Measurements from ENCODE around the gene KRTAP12-2.

KRTAP12-2 gene

GRCh38 chr21:44713130-44713529, 46.4 kb upstream of the KRTAP12-2 start:
- H3K9ac ChIP-seq (ENCODE audit: low read depth, low read length, poor library complexity, severe bottlenecking), result no peak overlapping the region
- TF ChIP-seq EZH2phosphoT487 (IDR thresholded peaks at IDR 0.05; ENCODE audit: borderline replicate concordance), result no peak
- TF ChIP-seq CTCF (conservative IDR thresholded peaks at IDR 0.05; ENCODE audit: low read length), result no peak
- no peaks in the 10 kb centered on the region for H4K20me1 ChIP-seq (ENCODE audit: insufficient read depth, low read length, poor library complexity, severe bottlenecking)
- no peaks in the 10 kb centered on the region for H3F3A ChIP-seq (ENCODE audit: low read depth)
- H3K27me3 ChIP-seq (ENCODE audit: insufficient read depth, low read length, poor library complexity, severe bottlenecking), result no peaks in the 10 kb centered on the region
- H3K9me3 ChIP-seq (ENCODE audit: insufficient read depth, low read depth, low read length), result no peaks in the 10 kb centered on the region
- H3K4me2 ChIP-seq (ENCODE audit: low read depth, low read length, poor library complexity, severe bottlenecking), result no peak overlapping the region
- H2AFZ ChIP-seq (ENCODE audit: low read length), result no peak overlapping the region
- H3K9me2 ChIP-seq (replicated peaks; ENCODE audit: low read depth, low read length), result 0 out of 2 replicates have a peak, but pooled peaks cover 4% of the 10 kb centered on the region
- no peaks in the 10 kb centered on the region for H3K79me2 ChIP-seq (ENCODE audit: insufficient read depth, low read length)
- no peaks in the 10 kb centered on the region for H3K4me1 ChIP-seq (ENCODE audit: insufficient read depth, low read length, poor library complexity, severe bottlenecking)
- H3K4me3 ChIP-seq (ENCODE audit: low read length, poor library complexity, severe bottlenecking), result no peak overlapping the region
- H3K36me3 ChIP-seq (ENCODE audit: insufficient read depth, low read length), result no peaks in the 10 kb centered on the region

- Histone ChIP-seq H3K27me3 (ENCODE audit: insufficient read depth, low read length, poor library complexity, severe bottlenecking) (no peaks in the 10 kb centered on the region), H3K9ac (ENCODE audit: low read depth, low read length, poor library complexity, severe bottlenecking) (no peak overlapping the region)
These were observed 45.7 kb upstream of the KRTAP12-2 start for GRCh38 chr21:44712203-44713028.

GRCh38 chr21:44711327-44712202, 44.8 kb upstream of the KRTAP12-2 start, which contains the start of gene TSPEAR:
Gene TSPEAR (minus strand): TSS chr21:44711572. CDS start chr21:44711514, 58 bp downstream.
- Histone ChIP-seq H2AFZ (ENCODE audit: low read length) (no peak within 1 kb of the TSS), H3K36me3 (ENCODE audit: insufficient read depth, low read length) (no peaks in the 10 kb centered on the region), H3K4me3 (ENCODE audit: low read length, poor library complexity, severe bottlenecking) (no peak within 1 kb of the TSS), H3F3A (ENCODE audit: low read depth) (no peaks in the 10 kb centered on the region), H4K20me1 (ENCODE audit: insufficient read depth, low read length, poor library complexity, severe bottlenecking) (no peaks in the 10 kb centered on the region), H3K27me3 (ENCODE audit: insufficient read depth, low read length, poor library complexity, severe bottlenecking) (no peaks in the 10 kb centered on the region), H3K4me2 (ENCODE audit: low read depth, low read length, poor library complexity, severe bottlenecking) (no peak within 1 kb of the TSS), H3K9me3 (ENCODE audit: insufficient read depth, low read depth, low read length) (no peaks in the 10 kb centered on the region), H3K4me1 (ENCODE audit: insufficient read depth, low read length, poor library complexity, severe bottlenecking) (no peaks in the 10 kb centered on the region), H3K79me2 (ENCODE audit: insufficient read depth, low read length) (no peaks in the 10 kb centered on the region), H3K9me2 (replicated peaks; ENCODE audit: low read depth, low read length) (no peaks in the 10 kb centered on the region), H3K9ac (ENCODE audit: low read depth, low read length, poor library complexity, severe bottlenecking) (no peak within 1 kb of the TSS)
- TF ChIP-seq CTCF (conservative IDR thresholded peaks at IDR 0.05; ENCODE audit: low read length), result no peak
- TF ChIP-seq EZH2phosphoT487 (IDR thresholded peaks at IDR 0.05; ENCODE audit: borderline replicate concordance), result no peak

More at GRCh38 chr21:44712203-44713028, 45.7 kb upstream of the KRTAP12-2 start:
- Histone ChIP-seq H3K4me3 (ENCODE audit: low read length, poor library complexity, severe bottlenecking) (no peak overlapping the region), H3K36me3 (ENCODE audit: insufficient read depth, low read length) (no peaks in the 10 kb centered on the region), H3K79me2 (ENCODE audit: insufficient read depth, low read length) (no peaks in the 10 kb centered on the region), H2AFZ (ENCODE audit: low read length) (no peak overlapping the region), H3K4me2 (ENCODE audit: low read depth, low read length, poor library complexity, severe bottlenecking) (no peak overlapping the region), H3K4me1 (ENCODE audit: insufficient read depth, low read length, poor library complexity, severe bottlenecking) (no peaks in the 10 kb centered on the region), H3F3A (ENCODE audit: low read depth) (no peaks in the 10 kb centered on the region), H3K9me2 (replicated peaks; ENCODE audit: low read depth, low read length) (no peaks in the 10 kb centered on the region), H3K9me3 (ENCODE audit: insufficient read depth, low read depth, low read length) (no peaks in the 10 kb centered on the region), H4K20me1 (ENCODE audit: insufficient read depth, low read length, poor library complexity, severe bottlenecking) (no peaks in the 10 kb centered on the region)
- TF ChIP-seq CTCF (conservative IDR thresholded peaks at IDR 0.05; ENCODE audit: low read length) (no peak), EZH2phosphoT487 (IDR thresholded peaks at IDR 0.05; ENCODE audit: borderline replicate concordance) (no peak)

Measured in Loucy (cell line).